NT2/D1 (cell line): Measurements from ENCODE around the gene AFAP1L1.

Experiments
- DNase-seq: peaks from one replicate; pipeline ENCODE4 v3.0.0-alpha.2; 2011; ENCODE audit warnings: low read depth, low spot score
- H3K27me3 ChIP-seq: 2 replicates; pipeline ENCODE4 v1.6.0; 2011; ENCODE audit warnings: mild to moderate bottlenecking; ENCODE audit not compliant: insufficient read length, insufficient read depth
- H3K36me3 ChIP-seq: 2 replicates; pipeline ENCODE4 v1.6.1; 2011; ENCODE audit warnings: mild to moderate bottlenecking, low read length, mixed read lengths; ENCODE audit not compliant: insufficient read depth, insufficient read length
- H3K4me1 ChIP-seq: 2 replicates; pipeline ENCODE4 v1.5.1; 2011; ENCODE audit not compliant: insufficient read depth, insufficient read length
- H3K4me3 ChIP-seq: 2 replicates; pipeline ENCODE4 v1.5.1; 2011; ENCODE audit warnings: low read depth; ENCODE audit not compliant: insufficient read length
- H3K9ac ChIP-seq: 2 replicates; pipeline ENCODE4 v1.6.0; 2011; ENCODE audit warnings: low read depth; ENCODE audit not compliant: insufficient read length
- H3K9me3 ChIP-seq: 2 replicates; pipeline ENCODE4 v1.5.1; 2011; ENCODE audit warnings: mild to moderate bottlenecking, low read length; ENCODE audit not compliant: insufficient read depth
- SUZ12 ChIP-seq: IDR thresholded peaks from 2 replicates; pipeline ENCODE4 v1.6.1; 2011; ENCODE audit not compliant: insufficient read length, insufficient read depth; ENCODE audit errors: extremely low read depth
- YY1 ChIP-seq: IDR thresholded peaks from 2 replicates; pipeline ENCODE4 v1.6.1; 2011; ENCODE audit not compliant: insufficient read length, insufficient read depth
- ZNF274 ChIP-seq: IDR thresholded peaks from 2 replicates; pipeline ENCODE4 v1.6.1; 2011; ENCODE audit warnings: mild to moderate bottlenecking, low read depth, low read length

The AFAP1L1 gene

DNA sequence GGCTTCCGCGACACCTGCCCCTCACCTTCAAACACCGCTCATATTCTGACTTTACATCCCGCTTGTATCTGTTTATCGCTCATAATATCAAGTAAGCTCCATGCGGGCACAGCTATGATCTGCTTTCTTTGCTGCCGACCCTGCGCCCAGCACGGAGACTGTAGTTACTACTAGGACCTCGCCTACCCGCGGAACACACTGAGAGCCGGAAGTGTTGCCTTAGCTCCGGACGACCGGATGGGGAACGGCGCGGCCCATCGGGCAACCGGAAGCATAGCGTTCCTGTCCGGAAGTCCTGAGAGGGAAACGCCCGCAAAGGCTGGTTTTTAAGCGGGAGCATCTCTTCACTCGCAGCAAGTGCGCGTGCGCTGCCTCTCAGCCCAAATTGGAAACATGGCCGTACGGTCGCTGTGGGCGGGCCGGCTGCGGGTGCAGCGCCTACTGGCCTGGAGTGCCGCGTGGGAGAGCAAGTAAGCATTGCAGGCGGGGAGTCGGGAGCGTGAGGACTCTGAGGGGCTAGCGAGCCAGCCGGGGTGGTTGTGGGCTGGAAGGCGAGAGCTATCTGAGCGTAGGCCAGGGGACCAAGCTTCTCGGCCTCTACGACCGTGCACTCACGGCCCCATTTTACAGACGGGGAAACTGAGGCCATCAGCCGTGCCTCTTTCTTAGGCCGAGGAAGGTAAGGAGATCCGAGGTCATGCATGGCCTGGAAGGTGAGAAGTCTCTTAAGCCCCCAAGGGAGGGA is 73.7 kb downstream of the AFAP1L1 start, which contains the start of gene GRPEL2:
Gene GRPEL2, plus strand, starts transcription at position 353 of the 745 bp plus-strand sequence. Its CDS starts 41 bp downstream, at position 394.
- no peaks in the 10 kb centered on the region for H3K9me3 ChIP-seq
- peaks cover 35% of the 10 kb centered on the region for H3K36me3 ChIP-seq
- peak within 1 kb of the TSS; percentile 93 for H3K9ac ChIP-seq
- peak; percentile 91 for DNase-seq
- H3K4me3 ChIP-seq, result peak within 1 kb of the TSS; percentile 89
- TF ChIP-seq SUZ12 (no peak), ZNF274 (no peak), YY1 (peak; percentile 33)
- no peaks in the 10 kb centered on the region for H3K27me3 ChIP-seq
- H3K4me1 ChIP-seq, result no peaks in the 10 kb centered on the region

DNA sequence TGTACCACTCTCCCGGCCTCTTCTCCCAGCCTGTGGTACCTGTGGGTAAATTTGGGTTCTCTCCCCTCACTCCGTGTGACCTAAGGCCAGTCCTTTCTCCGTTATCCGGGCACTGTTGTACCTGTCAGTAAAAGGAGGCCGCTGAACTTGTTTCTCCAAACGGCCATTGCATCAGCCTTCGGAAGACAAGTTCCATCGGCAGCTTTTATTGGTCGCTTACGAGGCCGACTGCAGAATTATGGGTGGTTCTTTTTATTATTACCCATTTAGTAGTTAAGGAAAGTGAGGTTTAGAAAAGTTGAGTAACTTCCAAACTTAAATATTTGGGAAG is 74.2 kb downstream of the AFAP1L1 start:
- Histone ChIP-seq H3K4me3 (peak overlapping the region; percentile 89), H3K36me3 (peaks cover 40% of the 10 kb centered on the region), H3K27me3 (no peaks in the 10 kb centered on the region), H3K9ac (peak overlapping the region; percentile 93), H3K4me1 (no peaks in the 10 kb centered on the region), H3K9me3 (no peaks in the 10 kb centered on the region)
- DNase-seq, result no peak
- TF ChIP-seq YY1 (no peak), ZNF274 (no peak), SUZ12 (no peak)

DNA sequence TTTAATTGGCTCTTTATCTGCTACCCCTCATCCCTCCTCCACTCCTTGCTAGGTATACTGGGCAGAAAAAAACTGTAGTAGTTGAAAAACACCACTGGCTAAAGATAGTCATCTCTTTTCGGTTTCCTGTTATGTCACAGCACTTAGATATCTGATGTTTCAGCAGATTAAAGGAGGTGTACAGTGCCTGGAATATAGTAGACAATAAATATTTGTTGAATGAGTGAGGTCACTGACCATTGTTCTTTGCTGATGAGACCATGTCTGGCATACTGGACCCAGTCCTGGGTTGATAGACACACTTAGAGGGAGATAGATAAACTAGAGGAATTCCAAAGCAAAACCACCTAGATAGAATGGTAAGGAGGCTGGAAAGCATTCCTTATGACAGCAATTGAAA is 76.9 kb downstream of the AFAP1L1 start:
- H3K4me3 ChIP-seq, result no peak overlapping the region
- H3K9me3 ChIP-seq, result no peaks in the 10 kb centered on the region
- H3K36me3 ChIP-seq, result peaks cover 63% of the 10 kb centered on the region
- H3K27me3 ChIP-seq, result no peaks in the 10 kb centered on the region
- no peak overlapping the region for H3K9ac ChIP-seq
- no peaks in the 10 kb centered on the region for H3K4me1 ChIP-seq
- TF ChIP-seq YY1 (no peak), SUZ12 (no peak), ZNF274 (no peak)
- no peak for DNase-seq

DNA sequence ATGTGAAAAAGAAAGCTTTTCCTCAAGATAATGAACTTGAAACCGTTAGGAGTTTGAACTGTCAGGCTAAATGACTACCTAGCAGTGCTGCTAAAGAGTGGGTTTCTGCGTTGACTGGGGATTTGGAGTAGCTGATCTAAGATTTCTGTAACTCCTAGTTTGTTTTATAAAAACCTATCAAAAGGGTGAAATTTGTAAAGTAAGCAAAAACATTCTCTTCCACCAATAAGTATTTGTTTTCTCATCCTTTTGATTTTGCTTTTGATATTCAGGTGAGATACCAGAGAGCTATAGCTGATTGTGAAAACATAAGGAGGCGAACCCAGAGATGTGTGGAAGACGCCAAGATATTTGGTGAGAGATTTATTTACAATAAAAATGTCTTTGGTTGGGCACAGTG is 77.7 kb downstream of the AFAP1L1 start:
- H3K9ac ChIP-seq, result no peak overlapping the region
- no peak overlapping the region for H3K4me3 ChIP-seq
- DNase-seq, result no peak
- TF ChIP-seq SUZ12 (no peak), YY1 (no peak), ZNF274 (no peak)
- H3K36me3 ChIP-seq, result peaks cover 72% of the 10 kb centered on the region
- no peaks in the 10 kb centered on the region for H3K4me1 ChIP-seq
- no peaks in the 10 kb centered on the region for H3K9me3 ChIP-seq
- H3K27me3 ChIP-seq, result no peaks in the 10 kb centered on the region

DNA sequence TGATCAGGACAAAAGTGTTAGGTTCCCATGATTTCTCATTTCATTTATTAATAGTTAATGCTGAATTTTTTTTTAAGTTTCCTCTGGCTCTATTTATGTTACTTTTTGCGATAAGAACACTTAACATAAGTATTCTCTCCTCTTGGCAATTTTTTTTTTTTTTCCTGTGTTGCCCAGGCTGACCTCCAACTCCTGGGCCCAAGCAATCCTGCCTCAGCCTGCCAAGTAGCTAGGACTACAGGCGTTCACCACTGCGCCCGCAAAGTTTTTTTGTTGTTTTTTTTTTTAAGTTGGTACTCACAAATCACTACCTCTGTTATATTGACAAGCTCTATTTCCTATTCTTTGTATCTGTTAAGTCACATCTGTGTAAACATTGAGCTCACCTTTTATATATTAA is 80.5 kb downstream of the AFAP1L1 start:
- no peak for TF ChIP-seq YY1
- no peak for TF ChIP-seq SUZ12
- no peak for TF ChIP-seq ZNF274
- no peaks in the 10 kb centered on the region for H3K9me3 ChIP-seq
- H3K9ac ChIP-seq, result no peak overlapping the region
- no peaks in the 10 kb centered on the region for H3K27me3 ChIP-seq
- peaks cover 77% of the 10 kb centered on the region for H3K36me3 ChIP-seq
- H3K4me3 ChIP-seq, result no peak overlapping the region
- no peaks in the 10 kb centered on the region for H3K4me1 ChIP-seq
- no peak for DNase-seq

DNA sequence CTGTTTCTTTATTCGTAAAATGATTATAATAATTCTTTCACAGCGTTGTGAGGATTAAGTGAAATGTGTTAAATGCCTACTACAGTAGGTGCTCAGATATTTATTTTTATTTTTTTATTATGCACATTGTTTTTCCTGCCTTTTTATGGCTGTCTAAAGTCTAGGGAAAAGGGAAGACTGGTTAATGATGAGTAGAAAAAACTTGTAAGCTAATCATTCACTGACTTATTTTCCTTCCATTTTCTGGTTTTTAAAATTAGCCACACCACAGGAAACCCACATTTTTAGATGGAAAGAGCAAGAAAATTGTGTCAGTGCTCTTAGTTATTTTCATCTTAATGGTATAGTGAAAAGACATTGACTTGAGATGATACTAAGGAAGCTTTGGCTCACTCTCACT is 82.3 kb downstream of the AFAP1L1 start:
- DNase-seq, result no peak
- Histone ChIP-seq H3K27me3 (peaks cover 4% of the 10 kb centered on the region), H3K4me1 (no peaks in the 10 kb centered on the region), H3K4me3 (no peak overlapping the region), H3K9me3 (no peaks in the 10 kb centered on the region), H3K9ac (no peak overlapping the region), H3K36me3 (peaks cover 60% of the 10 kb centered on the region)
- TF ChIP-seq SUZ12 (no peak), YY1 (no peak), ZNF274 (no peak)

DNA sequence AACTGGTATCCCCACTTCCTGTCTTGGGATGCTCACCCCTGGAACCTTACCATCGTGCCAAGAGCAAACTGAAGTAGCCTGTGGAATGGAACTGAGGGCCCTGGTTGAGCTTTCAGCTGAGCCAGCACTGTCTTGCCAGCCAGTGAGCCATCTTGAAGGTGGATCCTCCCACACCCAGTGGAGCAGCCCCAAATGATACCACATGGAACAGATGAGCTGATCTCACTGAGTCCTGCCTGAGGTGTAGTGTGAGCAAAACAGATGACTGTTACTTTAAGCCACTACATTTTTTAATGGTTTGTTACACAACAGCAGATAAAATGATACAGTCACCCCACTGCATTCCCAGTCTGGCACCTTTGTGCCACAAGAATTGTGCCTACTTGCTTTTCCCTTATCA is 84.0 kb downstream of the AFAP1L1 start:
- peaks cover 42% of the 10 kb centered on the region for H3K36me3 ChIP-seq

More for the DNA sequence above, 84.0 kb downstream of the AFAP1L1 start:
- TF ChIP-seq SUZ12, result no peak
- no peak for TF ChIP-seq YY1
- no peak for TF ChIP-seq ZNF274
- Histone ChIP-seq H3K4me1 (no peaks in the 10 kb centered on the region), H3K9ac (no peak overlapping the region), H3K27me3 (peaks cover 4% of the 10 kb centered on the region), H3K9me3 (no peaks in the 10 kb centered on the region), H3K4me3 (no peak overlapping the region)
- DNase-seq, result no peak
